Measurements from ENCODE around the gene OR56A4.
"Not testable (repeated sequence)": the region's sequence is repeated elsewhere in the genome, so short reads cannot be mapped to it uniquely, and the experiment has no call there.

The OR56A4 gene

DNA sequence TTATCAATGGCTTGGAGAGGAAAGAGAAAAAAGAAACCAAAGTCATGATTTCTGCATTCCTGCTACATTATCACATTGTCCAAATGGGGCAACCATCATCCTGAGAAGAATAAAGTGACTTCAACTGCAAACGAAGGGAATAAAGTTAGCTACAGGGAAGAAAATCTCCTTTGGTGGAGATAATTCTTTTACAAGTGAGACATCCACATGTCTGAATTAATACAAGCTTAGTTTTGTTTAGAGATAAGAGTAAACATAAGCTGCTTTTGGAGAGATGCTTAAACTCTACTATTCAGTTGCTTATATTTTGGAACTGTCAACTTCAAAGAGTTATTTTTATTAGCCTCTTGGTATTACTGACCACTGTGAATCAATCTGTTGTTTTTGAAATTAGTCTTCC lies 19.9 kb downstream of the OR56A4 start, which contains the start of gene OR52L1:
Gene OR52L1 (minus strand): TSS at position 101 of the 400 bp plus-strand sequence. CDS start 55 bp downstream, at position 46.
- TF ChIP-seq, protein P1, sequence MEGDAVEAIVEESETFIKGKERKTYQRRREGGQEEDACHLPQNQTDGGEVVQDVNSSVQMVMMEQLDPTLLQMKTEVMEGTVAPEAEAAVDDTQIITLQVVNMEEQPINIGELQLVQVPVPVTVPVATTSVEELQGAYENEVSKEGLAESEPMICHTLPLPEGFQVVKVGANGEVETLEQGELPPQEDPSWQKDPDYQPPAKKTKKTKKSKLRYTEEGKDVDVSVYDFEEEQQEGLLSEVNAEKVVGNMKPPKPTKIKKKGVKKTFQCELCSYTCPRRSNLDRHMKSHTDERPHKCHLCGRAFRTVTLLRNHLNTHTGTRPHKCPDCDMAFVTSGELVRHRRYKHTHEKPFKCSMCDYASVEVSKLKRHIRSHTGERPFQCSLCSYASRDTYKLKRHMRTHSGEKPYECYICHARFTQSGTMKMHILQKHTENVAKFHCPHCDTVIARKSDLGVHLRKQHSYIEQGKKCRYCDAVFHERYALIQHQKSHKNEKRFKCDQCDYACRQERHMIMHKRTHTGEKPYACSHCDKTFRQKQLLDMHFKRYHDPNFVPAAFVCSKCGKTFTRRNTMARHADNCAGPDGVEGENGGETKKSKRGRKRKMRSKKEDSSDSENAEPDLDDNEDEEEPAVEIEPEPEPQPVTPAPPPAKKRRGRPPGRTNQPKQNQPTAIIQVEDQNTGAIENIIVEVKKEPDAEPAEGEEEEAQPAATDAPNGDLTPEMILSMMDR (IDR thresholded peaks at IDR 0.05): no peak
- H3K9me3 ChIP-seq: no peaks in the 10 kb centered on the region
- H3K27me3 ChIP-seq: peaks cover 0 to 6% of the 10 kb centered on the region in 2 donors
- intact Hi-C loops (cut with DNase I; ENCODE audit: low total_unique reads): no loop called here
- no peak for DNase-seq
- no peaks in the 10 kb centered on the region for H3K4me1 ChIP-seq
- no peaks in the 10 kb centered on the region for H3K36me3 ChIP-seq
- no peak within 1 kb of the TSS for H3K4me3 ChIP-seq
- no peak within 1 kb of the TSS for H3K27ac ChIP-seq

DNA sequence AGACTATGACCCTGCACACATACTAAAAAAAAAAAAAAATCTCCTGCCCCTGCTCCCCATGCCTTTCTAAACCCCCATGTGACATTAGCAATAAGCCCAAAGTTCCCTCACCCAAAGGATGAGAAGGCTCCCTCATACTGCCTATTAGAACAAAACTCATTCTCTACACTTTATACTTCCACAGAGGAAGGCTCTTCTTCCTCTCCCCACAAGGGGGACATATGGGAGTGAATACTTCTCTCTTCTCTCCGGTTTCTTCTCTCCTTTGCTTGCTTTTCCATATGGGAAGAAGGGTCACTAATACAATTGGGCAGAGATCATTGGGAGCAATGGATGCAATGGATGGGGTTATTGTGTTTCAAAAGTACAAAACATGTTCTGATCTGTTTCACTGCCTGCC lies 23.3 kb downstream of the OR56A4 start:
- no peak for DNase-seq
- intact Hi-C loops (cut with DNase I; ENCODE audit: low total_unique reads): no loop called here
- TF ChIP-seq, protein P1 (IDR thresholded peaks at IDR 0.05): no peak
- Histone ChIP-seq H3K4me3 (no peak overlapping the region), H3K4me1 (no peaks in the 10 kb centered on the region), H3K27ac (no peak overlapping the region), H3K27me3 (peaks cover 0 to 6% of the 10 kb centered on the region in 2 donors), H3K9me3 (peaks cover 0 to 3% (median 0%) of the 10 kb centered on the region in 3 donors), H3K36me3 (no peaks in the 10 kb centered on the region)

DNA sequence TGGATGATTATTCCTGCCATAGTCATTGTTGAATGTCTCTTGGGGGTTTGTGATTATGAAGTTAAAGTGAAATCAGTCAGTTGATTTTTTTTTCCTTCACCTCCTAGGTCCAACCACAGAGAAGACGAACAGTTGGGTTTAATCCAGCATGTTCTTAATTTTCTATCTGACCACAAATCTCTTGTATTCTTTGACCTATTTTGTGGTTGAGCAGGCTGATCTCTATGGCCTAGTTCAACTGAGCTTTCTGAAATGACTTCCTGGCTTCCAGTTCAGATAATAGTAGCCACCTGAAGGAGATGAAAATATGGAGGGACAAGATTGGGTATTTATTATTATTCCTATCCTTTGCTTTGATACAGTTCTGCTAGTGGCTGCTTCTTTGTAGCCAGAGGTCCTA lies 33.2 kb downstream of the OR56A4 start:
- Histone ChIP-seq H3K27me3 (no peaks in the 10 kb centered on the region), H3K27ac (no peak overlapping the region), H3K4me3 (no peak overlapping the region), H3K36me3 (no peaks in the 10 kb centered on the region), H3K9me3 (no peaks in the 10 kb centered on the region), H3K4me1 (no peaks in the 10 kb centered on the region)
- no peak for DNase-seq
- intact Hi-C loops (cut with DNase I; ENCODE audit: low total_unique reads): no loop called here
- TF ChIP-seq, protein P1 (IDR thresholded peaks at IDR 0.05): no peak

DNA sequence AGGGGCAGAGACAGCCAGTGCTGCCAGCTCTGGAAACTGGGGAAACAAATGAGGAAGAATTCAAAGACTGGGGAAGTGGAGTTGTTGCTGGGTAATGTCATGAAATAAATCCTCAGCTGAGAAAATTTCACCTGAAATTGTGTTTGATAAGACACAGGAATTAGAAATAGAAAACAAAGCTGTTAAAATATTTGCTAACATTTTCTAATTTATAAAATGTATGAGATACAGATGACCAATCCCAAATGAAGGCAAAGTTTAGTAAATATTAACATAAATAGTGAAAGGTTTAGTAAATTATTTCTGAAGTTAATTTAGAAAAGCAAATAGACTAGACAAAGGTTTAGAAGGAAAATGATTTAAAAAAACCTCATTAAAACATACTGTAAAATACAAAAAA lies 38.4 kb downstream of the OR56A4 start, which contains the start of gene OR56A5:
Gene OR56A5 (minus strand): TSS at position 101 of the 400 bp plus-strand sequence. CDS start 0 bp downstream, at position 101.
- H3K27me3 ChIP-seq: no peaks in the 10 kb centered on the region
- DNase-seq: no peak

DNA sequence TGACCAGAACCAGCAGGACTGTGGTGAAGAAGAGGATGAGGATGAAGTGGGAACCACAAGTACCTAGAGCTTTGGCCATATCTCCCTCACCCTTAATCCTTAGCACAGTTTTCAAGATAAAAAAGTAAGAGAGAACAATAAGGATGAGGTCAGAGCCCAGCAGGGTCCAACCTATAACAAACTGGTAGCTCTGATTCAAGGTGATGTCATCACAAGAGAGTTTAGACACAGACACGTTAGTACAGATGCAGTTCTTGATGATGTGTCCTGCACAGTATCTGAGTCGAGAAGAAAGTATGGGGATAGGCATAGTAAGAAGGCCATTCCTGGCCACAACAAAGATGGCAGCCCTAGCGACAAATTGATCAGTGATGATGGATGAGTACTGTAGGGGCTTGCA lies 39.0 kb downstream of the OR56A4 start:
- intact Hi-C loops (cut with DNase I; ENCODE audit: low total_unique reads): no loop called here
- no peak overlapping the region for H3K27ac ChIP-seq
- no peaks in the 10 kb centered on the region for H3K27me3 ChIP-seq
- no peak overlapping the region for H3K4me3 ChIP-seq
- H3K4me1 ChIP-seq: no peaks in the 10 kb centered on the region
- DNase-seq: no peak
- H3K36me3 ChIP-seq: no peaks in the 10 kb centered on the region
- TF ChIP-seq, protein P1 (IDR thresholded peaks at IDR 0.05): no peak
- H3K9me3 ChIP-seq: peaks cover 0 to 5% (median 0%) of the 10 kb centered on the region in 3 donors

More for the DNA sequence above, 38.4 kb downstream of the OR56A4 start, which contains the start of gene OR56A5:
- no peaks in the 10 kb centered on the region for H3K4me1 ChIP-seq
- H3K9me3 ChIP-seq: no peaks in the 10 kb centered on the region
- intact Hi-C loops (cut with DNase I; ENCODE audit: low total_unique reads): no loop called here
- H3K27ac ChIP-seq: no peak within 1 kb of the TSS
- no peaks in the 10 kb centered on the region for H3K36me3 ChIP-seq
- H3K4me3 ChIP-seq: no peak within 1 kb of the TSS
- TF ChIP-seq, protein P1 (IDR thresholded peaks at IDR 0.05): no peak

DNA sequence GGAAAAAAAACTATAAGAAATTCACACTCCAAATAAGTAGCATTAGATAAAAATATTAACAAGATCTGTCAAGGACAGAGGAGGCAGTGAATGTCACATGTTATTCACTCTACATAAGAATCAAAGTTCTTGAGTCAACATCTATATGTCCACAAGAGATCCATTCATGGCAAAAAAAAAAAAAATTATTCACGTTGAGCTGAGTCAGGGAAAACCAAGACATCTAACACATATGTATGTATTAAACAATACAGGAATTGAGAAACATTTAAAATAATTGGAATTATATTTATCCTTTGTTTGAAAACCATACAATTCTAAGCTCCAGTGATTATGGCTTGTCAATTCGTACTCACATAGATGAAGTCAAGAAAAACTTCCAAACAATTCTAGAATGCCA lies 39.8 kb downstream of the OR56A4 start:
- no peaks in the 10 kb centered on the region for H3K36me3 ChIP-seq
- H3K4me1 ChIP-seq: no peaks in the 10 kb centered on the region
- no peaks in the 10 kb centered on the region for H3K27me3 ChIP-seq
- TF ChIP-seq, protein P1 (IDR thresholded peaks at IDR 0.05): no peak
- no peak overlapping the region for H3K27ac ChIP-seq
- no peak overlapping the region for H3K4me3 ChIP-seq
- peaks cover 0 to 7% (median 0%) of the 10 kb centered on the region in 3 donors for H3K9me3 ChIP-seq
- no peak for DNase-seq
- intact Hi-C loops (cut with DNase I; ENCODE audit: low total_unique reads): no loop called here

DNA sequence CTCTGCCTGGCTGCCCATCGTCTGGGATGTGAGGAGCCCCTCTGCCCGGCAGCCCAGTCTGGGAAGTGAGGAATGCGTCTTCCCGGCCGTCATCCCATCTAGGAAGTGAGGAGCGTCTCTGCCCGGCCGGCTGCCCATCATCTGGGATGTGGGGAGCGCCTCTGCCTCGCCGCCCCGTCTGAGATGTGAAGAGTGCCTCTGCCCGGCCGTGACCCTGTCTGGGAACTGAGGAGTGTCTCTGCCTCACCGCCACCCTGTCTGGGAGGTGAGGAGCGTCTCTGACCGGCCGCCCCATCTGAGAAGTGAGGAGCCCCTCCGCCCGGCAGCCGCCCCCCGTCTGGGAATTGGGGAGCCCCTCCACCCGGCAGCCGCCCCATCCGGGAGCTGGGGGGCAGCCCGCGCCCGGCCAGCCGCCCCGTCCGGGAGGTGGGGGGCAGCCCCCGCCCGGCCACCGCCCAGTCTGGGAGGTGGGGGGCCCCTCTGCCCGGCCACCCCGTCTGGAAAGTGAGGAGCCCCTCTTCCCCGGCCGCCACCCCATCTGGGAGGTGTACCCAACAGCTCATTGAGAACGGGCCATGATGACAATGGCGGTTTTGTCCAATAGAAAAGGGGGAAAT lies 45.9 kb downstream of the OR56A4 start:
- DNase-seq; intact Hi-C loops (cut with DNase I; ENCODE audit: low total_unique reads): not testable (repeated sequence)

More for the DNA sequence above, 45.9 kb downstream of the OR56A4 start:
- not testable (repeated sequence) for H3K4me3 ChIP-seq, H3K27ac ChIP-seq, H3K36me3 ChIP-seq, H3K27me3 ChIP-seq, H3K4me1 ChIP-seq
- peaks cover 0 to 15% (median 9%) of the 10 kb centered on the region in 3 donors for H3K9me3 ChIP-seq
